Neural cell (in vitro differentiated cells): ENCODE data around the gene CABP4.

Experiments
- EP300 ChIP-seq: fragments of 450-650 bp; conservative IDR thresholded peaks from 2 replicates; pipeline ENCODE4 v1.6.1; 2014; ENCODE audit warnings: antibody characterized with exemption, mild to moderate bottlenecking, moderate library complexity; ENCODE audit not compliant: poor library complexity, severe bottlenecking
- EZH2 ChIP-seq: fragments of 200-600, 300-800 bp; shearing (Covaris generic), sonication (generic); IDR thresholded peaks from 2 replicates; pipeline ENCODE4 v1.6.1; 2014; ENCODE audit warnings: antibody characterized with exemption, low read length, borderline replicate concordance, mild to moderate bottlenecking; ENCODE audit not compliant: insufficient read depth, poor library complexity, severe bottlenecking
- POLR2AphosphoS5 ChIP-seq: IDR thresholded peaks from 2 replicates; pipeline ENCODE4 v1.6.1; 2012
- RAD21 ChIP-seq: fragments of 450-650 bp; conservative IDR thresholded peaks from 2 replicates; pipeline ENCODE4 v1.6.1; 2014; ENCODE audit warnings: antibody characterized with exemption, mild to moderate bottlenecking, moderate library complexity
- TAF1 ChIP-seq: IDR thresholded peaks from 2 replicates; pipeline ENCODE4 v1.6.1; 2012; ENCODE audit warnings: low read depth
- TF ChIP-seq, protein P1 (sequence below): fragments of 450-650 bp; IDR thresholded peaks from 2 replicates; pipeline ENCODE4 v1.5.1; 2014; ENCODE audit warnings: antibody characterized with exemption, mild to moderate bottlenecking, moderate library complexity; ENCODE audit not compliant: poor library complexity, severe bottlenecking
- TF ChIP-seq, protein P2 (sequence below): IDR thresholded peaks from 2 replicates; pipeline ENCODE4 v1.6.1; 2012; ENCODE audit warnings: borderline replicate concordance

DNA sequence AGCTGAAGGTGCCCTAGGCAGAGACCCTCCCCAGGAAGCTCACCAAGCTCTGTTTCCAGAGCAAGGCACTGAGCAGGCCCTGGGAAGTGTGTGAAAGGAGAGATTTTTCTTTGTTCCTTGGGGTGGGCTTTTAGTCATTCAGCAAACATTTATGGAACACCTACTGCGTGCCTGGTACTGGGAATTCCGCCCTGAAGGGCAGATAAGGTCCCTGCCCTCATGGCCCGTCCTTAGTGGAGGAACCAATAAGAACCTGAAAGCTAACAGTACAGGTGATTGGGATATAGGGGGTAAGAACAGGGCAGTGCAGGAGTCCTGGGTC lies 10.0 kb downstream of the CABP4 start:
- TF ChIP-seq, protein P1, sequence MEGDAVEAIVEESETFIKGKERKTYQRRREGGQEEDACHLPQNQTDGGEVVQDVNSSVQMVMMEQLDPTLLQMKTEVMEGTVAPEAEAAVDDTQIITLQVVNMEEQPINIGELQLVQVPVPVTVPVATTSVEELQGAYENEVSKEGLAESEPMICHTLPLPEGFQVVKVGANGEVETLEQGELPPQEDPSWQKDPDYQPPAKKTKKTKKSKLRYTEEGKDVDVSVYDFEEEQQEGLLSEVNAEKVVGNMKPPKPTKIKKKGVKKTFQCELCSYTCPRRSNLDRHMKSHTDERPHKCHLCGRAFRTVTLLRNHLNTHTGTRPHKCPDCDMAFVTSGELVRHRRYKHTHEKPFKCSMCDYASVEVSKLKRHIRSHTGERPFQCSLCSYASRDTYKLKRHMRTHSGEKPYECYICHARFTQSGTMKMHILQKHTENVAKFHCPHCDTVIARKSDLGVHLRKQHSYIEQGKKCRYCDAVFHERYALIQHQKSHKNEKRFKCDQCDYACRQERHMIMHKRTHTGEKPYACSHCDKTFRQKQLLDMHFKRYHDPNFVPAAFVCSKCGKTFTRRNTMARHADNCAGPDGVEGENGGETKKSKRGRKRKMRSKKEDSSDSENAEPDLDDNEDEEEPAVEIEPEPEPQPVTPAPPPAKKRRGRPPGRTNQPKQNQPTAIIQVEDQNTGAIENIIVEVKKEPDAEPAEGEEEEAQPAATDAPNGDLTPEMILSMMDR: no peak
- TF ChIP-seq EP300 (no peak), POLR2AphosphoS5 (no peak), TAF1 (no peak), EZH2 (no peak), RAD21 (no peak)
- TF ChIP-seq, protein P2, sequence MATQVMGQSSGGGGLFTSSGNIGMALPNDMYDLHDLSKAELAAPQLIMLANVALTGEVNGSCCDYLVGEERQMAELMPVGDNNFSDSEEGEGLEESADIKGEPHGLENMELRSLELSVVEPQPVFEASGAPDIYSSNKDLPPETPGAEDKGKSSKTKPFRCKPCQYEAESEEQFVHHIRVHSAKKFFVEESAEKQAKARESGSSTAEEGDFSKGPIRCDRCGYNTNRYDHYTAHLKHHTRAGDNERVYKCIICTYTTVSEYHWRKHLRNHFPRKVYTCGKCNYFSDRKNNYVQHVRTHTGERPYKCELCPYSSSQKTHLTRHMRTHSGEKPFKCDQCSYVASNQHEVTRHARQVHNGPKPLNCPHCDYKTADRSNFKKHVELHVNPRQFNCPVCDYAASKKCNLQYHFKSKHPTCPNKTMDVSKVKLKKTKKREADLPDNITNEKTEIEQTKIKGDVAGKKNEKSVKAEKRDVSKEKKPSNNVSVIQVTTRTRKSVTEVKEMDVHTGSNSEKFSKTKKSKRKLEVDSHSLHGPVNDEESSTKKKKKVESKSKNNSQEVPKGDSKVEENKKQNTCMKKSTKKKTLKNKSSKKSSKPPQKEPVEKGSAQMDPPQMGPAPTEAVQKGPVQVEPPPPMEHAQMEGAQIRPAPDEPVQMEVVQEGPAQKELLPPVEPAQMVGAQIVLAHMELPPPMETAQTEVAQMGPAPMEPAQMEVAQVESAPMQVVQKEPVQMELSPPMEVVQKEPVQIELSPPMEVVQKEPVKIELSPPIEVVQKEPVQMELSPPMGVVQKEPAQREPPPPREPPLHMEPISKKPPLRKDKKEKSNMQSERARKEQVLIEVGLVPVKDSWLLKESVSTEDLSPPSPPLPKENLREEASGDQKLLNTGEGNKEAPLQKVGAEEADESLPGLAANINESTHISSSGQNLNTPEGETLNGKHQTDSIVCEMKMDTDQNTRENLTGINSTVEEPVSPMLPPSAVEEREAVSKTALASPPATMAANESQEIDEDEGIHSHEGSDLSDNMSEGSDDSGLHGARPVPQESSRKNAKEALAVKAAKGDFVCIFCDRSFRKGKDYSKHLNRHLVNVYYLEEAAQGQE: no peak
